GM23248 (cell line): ENCODE results near the gene FILIP1L. TPM values are rescaled to one million over a fixed set of nuclear protein-coding genes. Genes with fewer than 3 reads are reported as not detected.

Source experiments
- DNase-seq: peaks from one replicate; pipeline ENCODE4 v3.0.0-alpha.2; 2015
- H2AFZ ChIP-seq: fragments of 200-600 bp; sonication (generic); 2 replicates; pipeline ENCODE4 v1.6.1; 2016; ENCODE audit warnings: antibody characterized with exemption
- H3F3A ChIP-seq: fragments of 200-600 bp; sonication (generic); 2 replicates; pipeline ENCODE4 v1.6.1; 2016; ENCODE audit warnings: mild to moderate bottlenecking, antibody characterized with exemption, mixed run types; ENCODE audit not compliant: insufficient read depth
- H3K27ac ChIP-seq: fragments of 200-600 bp; sonication (generic); 2 replicates; pipeline ENCODE4 v1.5.1; 2016; ENCODE audit warnings: mild to moderate bottlenecking
- H3K27me3 ChIP-seq: fragments of 200-600 bp; sonication (generic); replicated peaks from 2 replicates; pipeline ENCODE4 v1.6.1; 2016; ENCODE audit warnings: mild to moderate bottlenecking; ENCODE audit not compliant: insufficient read depth
- H3K36me3 ChIP-seq: fragments of 200-600 bp; sonication (generic); 2 replicates; pipeline ENCODE4 v1.6.1; 2016; ENCODE audit warnings: low read depth, mild to moderate bottlenecking
- H3K4me1 ChIP-seq: fragments of 200-600 bp; sonication (generic); 2 replicates; pipeline ENCODE4 v1.6.1; 2016; ENCODE audit warnings: mild to moderate bottlenecking; ENCODE audit not compliant: insufficient read depth
- H3K4me2 ChIP-seq: fragments of 200-600 bp; sonication (generic); one replicate; pipeline ENCODE4 v1.6.1; 2016; ENCODE audit warnings: mild to moderate bottlenecking; ENCODE audit not compliant: unreplicated experiment
- H3K4me3 ChIP-seq: fragments of 200-600 bp; sonication (generic); 2 replicates; pipeline ENCODE4 v1.5.1; 2016; ENCODE audit warnings: mild to moderate bottlenecking
- H3K79me2 ChIP-seq: fragments of 200-600 bp; sonication (generic); 2 replicates; pipeline ENCODE4 v1.6.1; 2016; ENCODE audit warnings: mild to moderate bottlenecking; ENCODE audit not compliant: insufficient read depth
- H3K9ac ChIP-seq: fragments of 200-600 bp; sonication (generic); 2 replicates; pipeline ENCODE4 v1.6.1; 2016; ENCODE audit warnings: mild to moderate bottlenecking
- H3K9me2 ChIP-seq: fragments of 200-600 bp; sonication (generic); 2 replicates; pipeline ENCODE4 v1.6.1; 2016; ENCODE audit warnings: mixed run types, mild to moderate bottlenecking, moderate library complexity; ENCODE audit not compliant: insufficient read depth
- H3K9me3 ChIP-seq: fragments of 200-600 bp; sonication (generic); one replicate; pipeline ENCODE4 v1.6.1; 2017; ENCODE audit warnings: low read depth
- H4K20me1 ChIP-seq: fragments of 200-600 bp; sonication (generic); 2 replicates; pipeline ENCODE4 v1.6.0; 2016; ENCODE audit not compliant: insufficient read depth
- EZH2 ChIP-seq: fragments of 200-600 bp; sonication (generic); IDR thresholded peaks from 2 replicates; pipeline ENCODE4 v1.6.1; 2018; ENCODE audit warnings: antibody characterized with exemption, mild to moderate bottlenecking; ENCODE audit not compliant: insufficient read depth, poor library complexity, severe bottlenecking
- EZH2phosphoT487 ChIP-seq: fragments of 200-600 bp; sonication (generic); IDR thresholded peaks from 2 replicates; pipeline ENCODE4 v1.6.1; 2018; ENCODE audit warnings: antibody characterized with exemption, moderate library complexity, mild to moderate bottlenecking, low read depth; ENCODE audit not compliant: insufficient read depth
- WGBS, 2 experiments: methylation state at CpG; one replicate each; pipeline ENCODE4 v1.1.6; 2015 to 2017; ENCODE audit warnings: low lambda C conversion rate in 2 of 2, low coverage in 1 of 2; ENCODE audit errors: missing lambda C conversion rate in 2 of 2; 5-methylcytosine and 5-hydroxymethylcytosine counted together
- in situ Hi-C: fragments of 300-500 bp; cut with MboI; formaldehyde crosslinking; loops from 2 replicates; pipeline ENCODE4 v1.15.0; 2020
- polyA plus RNA-seq: library from polyadenylated mRNA; unstranded; fragments of >200 nt; fragmentation: Nextera tagmentation; extraction: Ambion mirVana; gene quantifications from 2 replicates; pipeline ENCODE4 v1.2.1, GENCODE V29; 2016
- total RNA-seq: library from RNA; depleted of rRNA; stranded (reverse); fragments of >200 nt; shearing (Covaris generic); gene quantifications from 2 replicates; pipeline ENCODE4 v1.2.3, GENCODE V29; 2014

FILIP1L gene
- total and polyA plus RNA-seq, 2 experiments from 2014 or later = 45.0 to 66.3 TPM

DNA sequence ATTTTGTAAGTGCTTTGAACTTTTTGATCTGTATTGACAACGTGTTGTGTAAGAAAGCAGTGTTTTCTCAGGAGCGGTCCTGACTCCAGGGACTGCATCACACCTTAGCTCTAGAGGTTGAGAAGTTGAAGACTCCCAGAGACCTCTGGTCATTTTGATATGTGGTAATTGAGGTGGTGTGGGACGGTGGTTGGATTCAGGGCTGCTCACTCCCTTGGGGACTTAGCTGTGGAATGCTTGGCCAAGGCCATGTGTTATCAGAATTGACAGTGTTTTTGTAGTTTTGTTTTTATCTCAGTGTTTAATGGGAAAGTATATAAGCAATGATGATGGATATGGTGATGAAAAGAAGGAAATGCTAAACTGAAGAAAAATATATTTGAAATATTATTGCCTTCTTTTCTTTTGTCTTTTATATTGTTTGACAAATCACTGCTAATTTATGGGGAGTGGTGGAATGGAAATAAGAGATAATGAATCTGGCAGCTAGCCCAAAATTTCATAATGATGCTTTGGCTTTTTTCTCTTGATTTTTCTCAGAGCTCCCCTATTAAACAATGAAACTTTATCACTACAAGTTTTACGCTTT, 280.6 kb downstream of the FILIP1L start:
- WGBS, 2 experiments = 67 to 73% methylated on average over 4 of the region's 4 CpGs
- H3K36me3 ChIP-seq = no peaks in the 10 kb centered on the region
- peaks cover 9% of the 10 kb centered on the region; the same call in 1 of the 2 replicates for H3K4me1 ChIP-seq
- DNase-seq = no peak
- in situ Hi-C loops = loop anchor here (10.0 kb wide), 1 partner anchor 751 kb away; no protein-coding TSS in a partner anchor
- H3K4me3 ChIP-seq = no peak overlapping the region
- H3K9me3 ChIP-seq = no peaks in the 10 kb centered on the region
- no peak overlapping the region for H3K9ac ChIP-seq
- peaks cover 14% of the 10 kb centered on the region; the same call in 1 of the 2 replicates for H3F3A ChIP-seq
- TF ChIP-seq EZH2 (no peak), EZH2phosphoT487 (no peak)
- peaks cover 34% of the 10 kb centered on the region for H3K79me2 ChIP-seq
- H2AFZ ChIP-seq = no peak overlapping the region
- no peak overlapping the region for H3K27ac ChIP-seq
- H3K9me2 ChIP-seq = no peaks in the 10 kb centered on the region
- H4K20me1 ChIP-seq = no peaks in the 10 kb centered on the region
- no peaks in the 10 kb centered on the region for H3K27me3 ChIP-seq
- no peak overlapping the region for H3K4me2 ChIP-seq

DNA sequence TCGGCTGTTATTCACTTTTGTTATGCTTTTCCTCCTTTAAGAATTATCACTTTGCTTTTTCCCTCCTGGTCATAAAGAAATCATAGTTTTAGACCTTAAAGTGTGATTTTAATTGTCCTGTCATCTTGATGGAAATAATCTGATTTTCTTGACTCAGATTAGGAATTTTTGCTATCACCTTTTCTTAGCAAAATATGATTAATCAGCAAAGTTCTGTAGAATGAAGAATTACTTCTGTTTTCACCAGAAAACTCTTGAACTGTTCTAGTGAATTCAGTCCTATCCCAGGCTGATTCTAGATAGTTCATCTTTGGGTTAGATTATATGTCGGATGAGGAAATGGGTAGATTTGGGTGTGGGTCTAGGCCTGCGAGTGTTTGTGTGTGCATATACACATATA, 284.5 kb downstream of the FILIP1L start:
- H2AFZ ChIP-seq = no peak overlapping the region
- TF ChIP-seq EZH2 (no peak), EZH2phosphoT487 (no peak)
- no peaks in the 10 kb centered on the region for H4K20me1 ChIP-seq
- H3K4me2 ChIP-seq = no peak overlapping the region
- no peaks in the 10 kb centered on the region for H3K36me3 ChIP-seq
- no peaks in the 10 kb centered on the region for H3K9me3 ChIP-seq
- peaks cover 16% of the 10 kb centered on the region for H3K4me1 ChIP-seq
- peaks cover 42% of the 10 kb centered on the region for H3K79me2 ChIP-seq
- WGBS, 2 experiments = 95 to 98% methylated on average over 3 of the region's 3 CpGs
- peaks cover 14% of the 10 kb centered on the region; the same call in 1 of the 2 replicates for H3F3A ChIP-seq
- no peaks in the 10 kb centered on the region for H3K9me2 ChIP-seq
- DNase-seq = no peak
- in situ Hi-C loops = loop anchor here (10.0 kb wide), 1 partner anchor 755 kb away; no protein-coding TSS in a partner anchor
- no peak overlapping the region for H3K4me3 ChIP-seq
- H3K9ac ChIP-seq = no peak overlapping the region
- H3K27me3 ChIP-seq = no peaks in the 10 kb centered on the region
- H3K27ac ChIP-seq = no peak overlapping the region

DNA sequence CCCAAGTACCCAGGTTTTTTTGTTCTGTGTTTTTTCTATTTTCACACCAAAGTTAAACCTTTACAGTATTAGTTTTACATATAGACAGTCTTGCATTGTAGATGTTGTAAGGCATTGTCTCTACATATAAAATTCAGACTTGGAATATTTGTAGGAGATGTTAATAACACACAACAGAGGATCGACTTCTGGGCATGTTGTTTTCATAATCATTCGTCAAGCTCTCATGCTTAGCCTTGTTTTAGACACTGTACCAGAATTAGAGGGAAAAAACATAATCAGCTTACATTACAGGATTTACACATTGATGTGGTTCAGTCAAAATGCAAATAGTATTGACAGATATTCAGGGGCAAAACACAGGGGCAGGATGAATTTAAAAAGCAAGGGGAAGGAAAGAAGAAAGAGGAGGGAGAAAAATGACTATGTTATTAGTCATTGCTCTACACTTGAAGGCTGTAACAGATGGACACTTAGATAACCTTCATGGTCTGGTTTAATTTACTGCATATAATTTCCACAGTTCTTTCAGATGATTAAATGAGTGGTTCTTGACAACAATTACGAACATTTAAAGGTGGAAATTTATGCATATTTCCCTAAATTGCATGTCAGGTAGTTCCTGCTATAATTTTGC, 289.2 kb downstream of the FILIP1L start:
- 70 to 76% methylated on average over 3 of the region's 3 CpGs for WGBS, 2 experiments

DNA sequence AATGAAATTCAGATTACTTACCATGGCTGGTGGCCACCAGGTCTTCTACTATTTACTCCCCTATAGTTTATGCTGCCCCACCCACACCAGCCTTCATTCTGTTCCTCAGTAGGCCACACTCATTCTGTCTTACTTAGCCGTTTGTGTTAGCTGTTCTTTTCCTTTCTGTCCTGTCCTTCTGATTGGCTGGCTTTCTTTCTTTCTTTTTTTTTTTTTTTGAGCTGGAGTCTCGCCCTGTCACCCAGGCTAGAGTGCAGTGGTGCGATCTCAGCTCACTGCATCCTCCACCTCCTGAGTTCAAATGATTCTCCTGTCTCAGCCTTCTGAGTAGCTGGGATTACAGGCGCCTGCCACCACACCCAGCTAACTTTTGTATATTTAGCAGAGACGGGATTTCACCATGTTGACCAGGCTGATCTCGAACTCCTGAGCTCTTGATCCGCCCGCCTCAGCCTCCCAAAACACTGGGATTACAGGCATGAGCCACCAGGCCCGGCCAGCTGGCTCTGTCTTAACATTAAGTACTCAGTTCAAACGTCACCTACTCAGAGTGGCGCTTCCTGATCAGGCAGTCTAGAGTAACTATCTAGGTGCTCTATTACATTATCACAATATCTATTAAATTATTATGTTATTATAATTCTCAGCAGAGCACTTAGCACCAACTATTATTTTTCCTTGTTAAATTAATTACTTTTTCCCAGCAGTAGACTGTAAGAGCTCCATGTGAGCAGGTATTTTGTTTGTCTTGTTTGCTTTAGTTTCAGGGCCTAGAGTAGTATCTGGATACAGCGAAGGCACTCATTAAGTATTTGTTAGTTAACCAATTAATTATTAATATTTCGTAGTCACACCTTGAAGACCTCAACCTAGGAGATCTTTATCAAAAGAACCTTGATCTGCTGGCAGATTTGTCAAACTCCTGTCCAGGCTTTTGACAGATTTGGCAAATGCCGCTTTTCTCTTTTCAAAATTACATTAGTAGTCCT, 290.3 kb downstream of the FILIP1L start:
- no peaks in the 10 kb centered on the region for H3K9me3 ChIP-seq
- H3K27ac ChIP-seq = no peak overlapping the region
- H3K4me3 ChIP-seq = no peak overlapping the region
- no peak overlapping the region for H3K9ac ChIP-seq
- H3K9me2 ChIP-seq = no peaks in the 10 kb centered on the region
- no peak for DNase-seq
- WGBS, 2 experiments = 88 to 89% methylated on average over 14 of the region's 14 CpGs
- H3K79me2 ChIP-seq = peaks cover 48% of the 10 kb centered on the region
- no peaks in the 10 kb centered on the region for H4K20me1 ChIP-seq
- no peaks in the 10 kb centered on the region for H3K36me3 ChIP-seq
- in situ Hi-C loops = no loop called here
- H3K4me2 ChIP-seq = no peak overlapping the region
- H2AFZ ChIP-seq = no peak overlapping the region
- H3K4me1 ChIP-seq = peaks cover 10% of the 10 kb centered on the region
- TF ChIP-seq EZH2phosphoT487 (no peak), EZH2 (no peak)
- H3K27me3 ChIP-seq = no peaks in the 10 kb centered on the region
- no peaks in the 10 kb centered on the region for H3F3A ChIP-seq

More for the DNA sequence above, 289.2 kb downstream of the FILIP1L start:
- H3F3A ChIP-seq = no peaks in the 10 kb centered on the region
- H3K9ac ChIP-seq = no peak overlapping the region
- H3K79me2 ChIP-seq = peaks cover 48% of the 10 kb centered on the region
- no peaks in the 10 kb centered on the region for H3K9me2 ChIP-seq
- H3K27me3 ChIP-seq = no peaks in the 10 kb centered on the region
- no peak overlapping the region for H3K4me2 ChIP-seq
- no peak overlapping the region for H3K4me3 ChIP-seq
- H4K20me1 ChIP-seq = no peaks in the 10 kb centered on the region
- H2AFZ ChIP-seq = no peak overlapping the region
- TF ChIP-seq EZH2 (no peak), EZH2phosphoT487 (no peak)
- in situ Hi-C loops = no loop called here
- no peak overlapping the region for H3K27ac ChIP-seq
- H3K9me3 ChIP-seq = no peaks in the 10 kb centered on the region
- H3K4me1 ChIP-seq = peaks cover 7% of the 10 kb centered on the region; the same call in 1 of the 2 replicates
- DNase-seq = peak; percentile 44
- no peaks in the 10 kb centered on the region for H3K36me3 ChIP-seq
